GM21447 (cell line): ENCODE results near the gene SAP30BP.
"Not testable (repeated sequence)": the region's sequence is repeated elsewhere in the genome, so short reads cannot be mapped to it uniquely, and the experiment has no call there.

Experiments
- ATAC-seq: cut with Tn5 transposase; IDR thresholded peaks from one replicate; pipeline ENCODE4 v1.9.1; 2021; ENCODE audit not compliant: unreplicated experiment

The SAP30BP gene

GRCh38 chr17:75633486-75634375 lies 33.4 kb upstream of the SAP30BP start:
- no peak for ATAC-seq

- no peak for ATAC-seq
Observed at GRCh38 chr17:75634376-75634740, 32.8 kb upstream of the SAP30BP start.

- ATAC-seq = no peak
Observed at GRCh38 chr17:75634754-75635609, 32.2 kb upstream of the SAP30BP start.

- no peak for ATAC-seq
Observed at GRCh38 chr17:75635610-75636202, 31.4 kb upstream of the SAP30BP start.

GRCh38 chr17:75636381-75637142 lies 30.6 kb upstream of the SAP30BP start:
- ATAC-seq = no peak

- no peak for ATAC-seq
Observed at GRCh38 chr17:75637143-75637538, 30.0 kb upstream of the SAP30BP start.

GRCh38 chr17:75637551-75637950 lies 29.6 kb upstream of the SAP30BP start:
- no peak for ATAC-seq

- ATAC-seq = not testable (repeated sequence)
Observed at GRCh38 chr17:75638039-75638438, 29.1 kb upstream of the SAP30BP start.

GRCh38 chr17:75638893-75639292 lies 28.2 kb upstream of the SAP30BP start:
- no peak for ATAC-seq

GRCh38 chr17:75639327-75639726 lies 27.8 kb upstream of the SAP30BP start:
- no peak for ATAC-seq

- ATAC-seq = no peak
Observed at GRCh38 chr17:75639771-75640555, 27.2 kb upstream of the SAP30BP start.

- no peak for ATAC-seq
Observed at GRCh38 chr17:75640556-75641119, 26.5 kb upstream of the SAP30BP start.

GRCh38 chr17:75641343-75641742 lies 25.8 kb upstream of the SAP30BP start:
- ATAC-seq = no peak

GRCh38 chr17:75642182-75642783 lies 24.9 kb upstream of the SAP30BP start:
- ATAC-seq = no peak

- ATAC-seq = no peak
Observed at GRCh38 chr17:75642784-75643642, 24.1 kb upstream of the SAP30BP start.

GRCh38 chr17:75643643-75644017 lies 23.5 kb upstream of the SAP30BP start:
- no peak for ATAC-seq

GRCh38 chr17:75645501-75645888 lies 21.6 kb upstream of the SAP30BP start:
- no peak for ATAC-seq

- peak; percentile 90 for ATAC-seq
Observed at GRCh38 chr17:75645889-75646637, 21.1 kb upstream of the SAP30BP start.
